PFSK-1 (cell line): ENCODE results near the gene CORO2B.

Experiments used
- FOXP2 ChIP-seq: optimal IDR thresholded peaks from 2 replicates; pipeline ENCODE3; 2011; ENCODE audit warnings: borderline replicate concordance, control low read depth, inconsistent platforms; ENCODE audit not compliant: insufficient read depth; ENCODE audit errors: extremely low read length, extremely low read depth
- POLR2AphosphoS5 ChIP-seq: IDR thresholded peaks from 2 replicates; pipeline ENCODE4 v1.6.1; 2012; ENCODE audit warnings: low read depth, mild to moderate bottlenecking, control low read depth, low read length, moderate library complexity
- SIN3A ChIP-seq: IDR thresholded peaks from 2 replicates; pipeline ENCODE4 v1.6.1; 2012; ENCODE audit warnings: mild to moderate bottlenecking, low read length, moderate library complexity, borderline replicate concordance; ENCODE audit not compliant: insufficient read depth
- TAF1 ChIP-seq: IDR thresholded peaks from 2 replicates; pipeline ENCODE4 v1.6.1; 2012; ENCODE audit warnings: low read length, control low read depth, borderline replicate concordance; ENCODE audit not compliant: insufficient read depth
- TF ChIP-seq, protein P1 (sequence below), 2 experiments: IDR thresholded peaks; 2 replicates each; pipeline versions ENCODE4 v1.6.1 to v1.8.0; 2011 to 2012; ENCODE audit warnings: low read depth in 2 of 2, low read length in 2 of 2, control low read depth in 1 of 2, inconsistent platforms in 1 of 2, mild to moderate bottlenecking in 1 of 2, moderate library complexity in 1 of 2; ENCODE audit not compliant: insufficient read depth in 1 of 2

Gene CORO2B

DNA sequence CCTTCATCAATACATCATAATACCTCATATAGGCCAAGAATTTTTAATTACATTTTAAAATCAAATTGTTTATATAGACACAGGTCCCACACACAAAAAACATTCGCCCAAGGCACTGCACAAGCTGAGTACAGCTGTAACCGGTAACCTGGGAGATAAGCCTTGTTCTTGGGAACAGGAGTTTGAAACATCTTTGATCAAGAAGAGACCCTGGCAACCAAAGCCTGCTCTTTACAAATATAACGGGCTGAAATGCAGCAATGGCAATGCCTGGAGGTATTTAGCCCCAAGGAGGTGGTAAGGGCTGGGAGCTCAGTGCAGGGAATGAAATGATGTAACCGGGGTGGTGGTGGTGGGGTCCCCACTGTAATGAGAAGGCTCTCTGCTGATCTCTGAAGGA is 7.2 kb upstream of the CORO2B start:
- TF ChIP-seq, protein P1, sequence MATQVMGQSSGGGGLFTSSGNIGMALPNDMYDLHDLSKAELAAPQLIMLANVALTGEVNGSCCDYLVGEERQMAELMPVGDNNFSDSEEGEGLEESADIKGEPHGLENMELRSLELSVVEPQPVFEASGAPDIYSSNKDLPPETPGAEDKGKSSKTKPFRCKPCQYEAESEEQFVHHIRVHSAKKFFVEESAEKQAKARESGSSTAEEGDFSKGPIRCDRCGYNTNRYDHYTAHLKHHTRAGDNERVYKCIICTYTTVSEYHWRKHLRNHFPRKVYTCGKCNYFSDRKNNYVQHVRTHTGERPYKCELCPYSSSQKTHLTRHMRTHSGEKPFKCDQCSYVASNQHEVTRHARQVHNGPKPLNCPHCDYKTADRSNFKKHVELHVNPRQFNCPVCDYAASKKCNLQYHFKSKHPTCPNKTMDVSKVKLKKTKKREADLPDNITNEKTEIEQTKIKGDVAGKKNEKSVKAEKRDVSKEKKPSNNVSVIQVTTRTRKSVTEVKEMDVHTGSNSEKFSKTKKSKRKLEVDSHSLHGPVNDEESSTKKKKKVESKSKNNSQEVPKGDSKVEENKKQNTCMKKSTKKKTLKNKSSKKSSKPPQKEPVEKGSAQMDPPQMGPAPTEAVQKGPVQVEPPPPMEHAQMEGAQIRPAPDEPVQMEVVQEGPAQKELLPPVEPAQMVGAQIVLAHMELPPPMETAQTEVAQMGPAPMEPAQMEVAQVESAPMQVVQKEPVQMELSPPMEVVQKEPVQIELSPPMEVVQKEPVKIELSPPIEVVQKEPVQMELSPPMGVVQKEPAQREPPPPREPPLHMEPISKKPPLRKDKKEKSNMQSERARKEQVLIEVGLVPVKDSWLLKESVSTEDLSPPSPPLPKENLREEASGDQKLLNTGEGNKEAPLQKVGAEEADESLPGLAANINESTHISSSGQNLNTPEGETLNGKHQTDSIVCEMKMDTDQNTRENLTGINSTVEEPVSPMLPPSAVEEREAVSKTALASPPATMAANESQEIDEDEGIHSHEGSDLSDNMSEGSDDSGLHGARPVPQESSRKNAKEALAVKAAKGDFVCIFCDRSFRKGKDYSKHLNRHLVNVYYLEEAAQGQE (IDR thresholded peaks at IDR 0.05; ENCODE audit: insufficient read depth in 1 of 2, low read depth in 2 of 2, low read length in 2 of 2) = no peak
- TF ChIP-seq SIN3A = no peak
- no peak for TF ChIP-seq TAF1

DNA sequence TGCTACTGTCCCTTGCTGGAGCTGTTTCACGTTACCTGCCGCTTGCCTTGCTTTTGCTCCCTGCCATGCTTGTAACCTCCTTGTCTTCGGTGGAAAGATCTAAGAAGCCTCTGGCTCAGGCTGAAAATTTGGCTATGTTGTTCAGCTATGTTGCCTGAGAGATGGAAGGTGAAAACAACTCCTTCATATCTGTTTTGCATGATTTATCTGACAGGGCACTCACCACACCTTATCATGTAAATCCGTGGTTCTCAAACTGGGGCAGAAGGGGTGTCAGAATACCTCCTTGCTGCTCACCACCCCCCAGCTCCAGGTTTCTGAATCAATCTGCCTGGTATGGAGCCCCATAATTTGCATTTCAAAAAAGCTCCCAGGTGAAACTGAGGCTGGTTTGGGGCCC is 6.5 kb upstream of the CORO2B start:
- TF ChIP-seq TAF1 (no peak), FOXP2 (no peak), SIN3A (no peak), POLR2AphosphoS5 (no peak)
- TF ChIP-seq, protein P1 (IDR thresholded peaks at IDR 0.05; ENCODE audit: insufficient read depth in 1 of 2, low read depth in 2 of 2, low read length in 2 of 2) = no peak

DNA sequence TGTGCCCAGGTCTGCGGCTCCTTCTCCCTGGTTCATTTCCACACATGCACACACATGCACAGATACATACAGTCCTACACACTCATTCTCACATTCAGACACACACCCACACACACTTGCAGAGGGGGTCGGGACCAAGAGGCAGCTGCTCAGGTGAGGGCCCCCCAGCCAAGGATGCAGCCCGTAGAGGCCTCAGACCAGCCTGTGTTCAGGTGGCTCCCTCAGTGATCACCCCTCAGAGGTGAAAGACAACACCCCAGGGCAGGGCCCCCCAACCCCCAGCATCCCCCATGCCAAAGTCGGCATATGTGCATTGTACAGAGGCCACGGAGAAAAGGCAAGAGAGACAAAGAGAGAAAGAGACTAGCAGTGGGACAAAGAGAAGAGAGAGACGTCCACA is 5.9 kb upstream of the CORO2B start:
- TF ChIP-seq FOXP2 (no peak), SIN3A (no peak), TAF1 (no peak), POLR2AphosphoS5 (no peak)
- TF ChIP-seq, protein P1 (IDR thresholded peaks at IDR 0.05; ENCODE audit: insufficient read depth in 1 of 2, low read depth in 2 of 2, low read length in 2 of 2) = no peak

DNA sequence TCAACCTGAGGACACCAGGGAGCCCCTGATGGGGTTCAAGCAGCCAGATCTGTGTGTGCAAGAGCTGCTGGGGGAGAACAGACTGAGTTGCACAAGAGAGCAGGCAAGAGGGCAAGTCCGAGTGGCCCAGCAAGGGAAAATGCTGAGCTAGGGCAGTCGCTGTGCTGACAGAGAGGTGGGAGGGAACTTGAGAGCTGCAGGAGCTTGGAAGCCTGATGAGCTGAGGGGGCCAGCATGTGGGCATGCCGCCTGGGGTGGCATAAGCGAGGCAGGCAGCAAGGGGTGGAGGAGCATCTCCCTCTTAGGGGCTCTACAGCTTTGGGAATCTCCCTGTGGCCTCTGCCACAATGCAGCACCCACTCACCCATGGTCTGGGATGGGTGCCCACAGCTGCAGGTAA is 4.7 kb upstream of the CORO2B start:
- TF ChIP-seq, protein P1 (IDR thresholded peaks at IDR 0.05; ENCODE audit: insufficient read depth in 1 of 2, low read depth in 2 of 2, low read length in 2 of 2) = no peak
- no peak for TF ChIP-seq SIN3A
- no peak for TF ChIP-seq TAF1
- TF ChIP-seq POLR2AphosphoS5 = no peak
- TF ChIP-seq FOXP2 = no peak

DNA sequence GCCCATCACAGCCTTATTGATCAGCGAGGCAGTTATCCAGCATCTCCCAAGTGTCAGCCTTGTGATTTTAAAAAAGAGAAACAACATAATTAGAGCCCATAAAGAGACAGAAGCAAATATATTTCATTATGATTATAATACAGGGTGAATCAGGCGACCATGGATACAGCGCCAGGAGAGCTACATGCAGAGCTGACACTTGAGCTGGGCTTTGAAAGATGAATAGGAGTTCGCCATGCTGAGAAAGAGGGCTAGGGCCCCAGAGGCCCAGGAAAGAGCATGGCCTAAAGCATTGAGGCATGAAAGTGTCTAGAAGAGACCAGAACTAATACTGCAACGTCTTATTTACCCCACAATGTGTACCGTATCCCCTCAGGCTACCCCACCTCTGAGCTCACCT is 4.2 kb upstream of the CORO2B start:
- no peak for TF ChIP-seq SIN3A
- TF ChIP-seq, protein P1 (IDR thresholded peaks at IDR 0.05; ENCODE audit: insufficient read depth in 1 of 2, low read depth in 2 of 2, low read length in 2 of 2) = no peak
- TF ChIP-seq TAF1 = no peak
- no peak for TF ChIP-seq FOXP2
- no peak for TF ChIP-seq POLR2AphosphoS5
